Measurements from ENCODE around the gene BICD1.

GRCh38 chr12:32155041-32155440, 48.4 kb downstream of the BICD1 start:
- TF ChIP-seq REST (IDR thresholded peaks at IDR 0.05), result no peak
- TF ChIP-seq MAZ (IDR thresholded peaks at IDR 0.05; ENCODE audit: borderline replicate concordance, low read depth, low read length), result no peak
- TF ChIP-seq POLR2A (IDR thresholded peaks at IDR 0.05; ENCODE audit: low read length), result no peak
- no peak for TF ChIP-seq CHD2 (IDR thresholded peaks at IDR 0.05; ENCODE audit: low read length, partially characterized antibody)
- no peak for TF ChIP-seq CTCF (IDR thresholded peaks at IDR 0.05)
- no peak for TF ChIP-seq JUN (IDR thresholded peaks at IDR 0.05)
- no peak for TF ChIP-seq HDAC2 (IDR thresholded peaks at IDR 0.05)
- TF ChIP-seq MAFK (IDR thresholded peaks at IDR 0.05; ENCODE audit: partially characterized antibody), result no peak
- no peak for TF ChIP-seq HOXA7 (CRISPR knock-in tag; IDR thresholded peaks at IDR 0.05)
- no peak for TF ChIP-seq KDM1A (IDR thresholded peaks at IDR 0.05; ENCODE audit: low read depth)
